Sciatic nerve (tissue), 2 donors: ENCODE data around the gene CEP164. TPM values are rescaled to one million over a fixed set of nuclear protein-coding genes. Genes with fewer than 3 reads are reported as not detected.

Experiments used
- ATAC-seq: fragments of 200-7000 bp; cut with Tn5 transposase; one replicate; pipeline ENCODE4 v1.9.1; 2020; ENCODE audit warnings: mild to moderate bottlenecking, moderate library complexity
- DNase-seq: peaks from one replicate; pipeline ENCODE4 v3.0.0-alpha.2; 2020; ENCODE audit warnings: low spot score
- intact Hi-C: fragments of 100-400 bp; cut with DNase I; formaldehyde crosslinking; loops from one replicate; pipeline ENCODE4 v1.14.2; 2022
- total RNA-seq: library from RNA; stranded (reverse); fragmentation: NEBNext Ultra II Directional; extraction: Animal tissue kit (Norgen Biotek cat#: 25700); gene quantifications from one replicate; pipeline ENCODE4 v1.2.1, GENCODE V29; 2021
- donor health status: DM: no; HTN: no; CAD: no.
- donor health status: DM: no; HTN: no; CAD: no.

The CEP164 gene
- total RNA-seq, 1 donor from 2014 or later, result 46.4 TPM

GRCh38 chr11:117345039-117345438 is 17.4 kb downstream of the CEP164 start:
- DNase-seq, result no peak
- ATAC-seq, result no peak
- intact Hi-C loops, result no loop called here

GRCh38 chr11:117354550-117354949 is 26.9 kb downstream of the CEP164 start:
- ATAC-seq (no peak), DNase-seq (no peak)
- intact Hi-C loops, result no loop called here

DNA sequence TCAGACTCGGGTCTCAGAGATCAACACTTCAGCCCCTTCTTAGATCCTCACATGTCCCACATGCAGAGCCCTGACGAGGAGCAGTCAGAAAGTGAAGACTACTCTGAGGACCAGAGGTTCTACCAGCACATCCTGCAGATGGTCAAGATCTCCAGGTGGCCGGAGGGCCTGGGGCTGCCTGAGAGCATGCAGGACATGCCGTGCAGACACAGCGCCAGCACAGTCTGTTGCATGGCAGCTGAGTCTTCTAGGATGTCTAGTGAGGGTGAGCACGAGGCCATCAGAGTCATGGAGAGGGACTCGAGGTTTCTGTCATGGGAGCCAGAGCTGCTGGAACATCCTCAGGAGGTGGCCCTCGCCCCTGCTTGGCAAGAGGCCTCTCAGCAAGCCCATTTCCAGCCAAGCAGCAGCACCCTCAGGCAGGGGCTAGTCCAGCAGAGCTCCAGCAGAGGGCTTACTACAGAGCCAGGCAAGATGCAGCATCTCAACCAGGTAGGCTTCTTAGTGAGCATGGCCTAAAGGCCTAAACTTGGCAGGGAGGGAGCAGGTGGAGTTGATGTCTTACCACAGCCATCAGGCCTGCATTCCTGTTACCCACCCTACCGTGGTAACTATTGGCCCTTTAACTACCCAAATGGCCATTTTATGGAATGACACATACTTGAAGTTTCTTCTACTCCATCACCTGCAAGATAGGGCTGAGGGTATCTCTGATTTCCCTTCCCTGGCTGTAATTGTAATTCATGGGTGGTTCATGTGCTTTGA is 28.7 kb downstream of the CEP164 start:
- intact Hi-C loops, result no loop called here
- DNase-seq (no peak), ATAC-seq (no peak)

DNA sequence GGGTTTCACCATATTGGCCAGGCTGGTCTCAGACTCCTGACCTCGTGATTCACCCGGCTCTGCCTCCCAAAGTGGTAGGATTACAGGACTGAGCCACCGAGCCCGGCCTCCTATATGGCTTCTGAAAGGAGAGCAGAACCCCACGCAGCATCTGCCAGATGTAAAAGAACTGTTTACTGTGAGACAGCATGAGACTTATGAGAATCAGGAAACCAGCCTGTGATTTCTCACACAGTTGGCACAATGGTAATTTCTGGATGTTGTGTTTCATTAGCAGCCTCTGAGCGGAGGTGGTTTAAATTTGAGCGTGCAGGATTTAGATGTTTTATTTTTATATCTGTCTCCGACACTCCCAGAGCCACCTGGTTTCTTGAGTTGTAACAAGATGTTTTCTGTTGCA is 33.8 kb downstream of the CEP164 start:
- intact Hi-C loops, result no loop called here
- ATAC-seq, result no peak
- no peak for DNase-seq

DNA sequence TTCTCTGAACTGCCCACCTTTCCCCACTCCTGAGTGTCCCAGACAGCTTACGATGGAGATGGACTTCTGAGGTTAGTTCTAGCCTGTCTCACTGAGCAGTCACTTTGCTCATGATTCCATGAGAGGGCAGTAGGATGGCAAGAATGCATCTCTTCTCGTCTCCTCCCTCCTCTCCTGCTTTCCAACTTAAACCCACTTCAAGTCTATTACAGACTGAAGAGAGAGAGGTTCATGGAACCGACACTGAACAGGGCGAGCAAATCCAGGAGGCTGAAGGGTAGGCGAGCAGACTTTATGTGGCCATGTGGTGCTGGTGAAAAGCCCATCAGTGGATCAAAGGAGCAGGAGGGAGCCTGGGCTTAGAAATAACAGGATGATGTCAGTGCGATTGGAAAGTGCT is 38.6 kb downstream of the CEP164 start:
- ATAC-seq (no peak), DNase-seq (no peak)
- intact Hi-C loops, result no loop called here

DNA sequence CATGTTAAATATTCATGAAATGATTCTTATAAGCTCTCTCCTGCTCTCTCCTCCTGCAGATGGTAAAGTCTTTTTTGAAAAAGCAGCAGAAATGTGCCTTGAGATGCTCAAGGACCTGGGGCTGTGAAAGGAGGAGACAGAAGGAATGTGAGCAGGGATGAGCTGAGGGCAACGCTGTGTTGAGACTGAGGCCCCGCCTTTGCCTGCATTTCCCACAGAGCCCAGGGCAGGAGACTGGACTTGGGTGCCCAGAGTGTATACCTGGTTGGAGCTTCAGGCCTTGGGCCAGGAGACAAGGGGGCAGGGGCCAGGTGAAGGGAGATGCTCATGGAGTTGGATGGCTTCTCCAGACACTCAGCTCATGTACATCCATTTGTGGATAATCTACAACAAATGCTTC is 39.2 kb downstream of the CEP164 start:
- DNase-seq (no peak), ATAC-seq (no peak)
- intact Hi-C loops, result no loop called here

DNA sequence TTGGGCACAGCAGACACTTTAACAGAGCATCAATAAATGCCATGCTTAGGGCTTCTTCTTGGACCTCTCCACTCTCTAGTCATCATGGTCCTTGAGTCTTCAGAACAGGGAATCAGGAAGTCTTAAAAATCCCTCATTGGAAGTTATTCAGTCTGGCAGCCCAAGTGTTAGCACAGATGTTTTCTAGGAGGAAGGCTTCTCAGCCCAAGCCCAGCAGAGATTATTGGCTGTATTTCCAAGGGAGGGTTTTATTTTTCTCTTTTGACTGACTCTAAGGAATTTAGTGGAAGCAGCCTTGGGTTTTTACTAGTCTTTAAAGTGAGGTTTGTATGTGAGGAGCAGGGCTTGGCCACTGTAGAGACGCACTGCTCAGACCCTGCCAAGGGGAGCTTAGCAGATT is 41.9 kb downstream of the CEP164 start:
- DNase-seq (no peak), ATAC-seq (no peak)
- intact Hi-C loops, result no loop called here

- intact Hi-C loops, result no loop called here
- DNase-seq (no peak), ATAC-seq (no peak)
Observed at GRCh38 chr11:117371453-117371852, 43.8 kb downstream of the CEP164 start.

DNA sequence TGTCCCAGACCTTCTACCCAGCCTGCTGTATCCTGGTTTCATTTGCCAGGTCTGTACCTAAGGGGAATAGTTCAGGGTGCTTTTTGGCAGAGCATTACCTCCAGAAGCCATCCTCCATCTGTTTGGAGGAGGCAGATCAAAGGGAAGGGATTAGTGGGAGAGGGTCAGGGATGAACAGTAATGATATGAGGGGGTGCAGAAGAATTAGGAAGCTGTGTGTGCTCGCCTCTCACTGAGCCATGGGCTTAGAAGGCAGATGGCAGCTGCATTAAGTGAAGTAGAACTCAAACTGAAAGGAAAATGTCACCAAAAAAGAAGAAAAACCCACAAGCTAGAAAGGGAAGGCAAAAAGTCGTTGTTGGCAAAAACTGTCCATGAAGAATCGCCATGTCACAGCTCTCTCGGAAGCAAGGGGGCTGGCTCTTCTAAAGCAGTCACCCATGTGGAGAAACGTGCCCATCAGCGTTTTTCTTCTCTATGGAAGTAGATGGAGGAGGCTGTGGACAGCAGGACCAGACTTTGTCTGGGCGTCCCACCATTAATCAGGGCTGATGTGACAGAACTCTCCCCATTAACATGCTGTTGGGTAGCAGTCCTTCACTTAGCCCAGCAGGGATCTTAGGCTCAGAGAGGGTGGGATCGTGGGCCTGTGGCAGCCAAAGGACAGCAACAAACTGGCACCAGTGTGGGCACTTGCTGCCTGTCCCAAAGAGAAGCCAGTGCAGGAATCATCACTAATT is 46.8 kb downstream of the CEP164 start:
- intact Hi-C loops, result no loop called here
- DNase-seq, result no peak
- no peak for ATAC-seq

DNA sequence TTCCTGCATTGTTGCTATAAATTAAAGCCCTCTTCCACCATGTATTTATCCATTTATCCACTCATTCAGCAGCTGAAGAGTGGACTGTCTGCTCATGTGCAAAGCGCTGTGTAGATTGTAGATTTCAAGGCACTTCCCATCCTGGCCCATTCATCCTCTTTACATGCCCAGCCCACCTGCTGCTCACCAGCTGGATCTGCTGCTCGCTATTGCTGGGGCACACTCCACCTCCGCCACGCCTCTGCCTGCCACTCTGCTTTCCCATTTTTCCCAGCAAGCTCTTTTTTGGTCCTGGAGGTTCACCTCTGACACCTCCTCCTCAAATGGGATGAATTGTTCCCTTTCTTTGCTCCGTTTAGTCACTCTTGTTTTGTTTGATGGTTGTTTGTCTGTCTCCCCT is 48.3 kb downstream of the CEP164 start:
- DNase-seq (no peak), ATAC-seq (no peak)
- intact Hi-C loops, result no loop called here

DNA sequence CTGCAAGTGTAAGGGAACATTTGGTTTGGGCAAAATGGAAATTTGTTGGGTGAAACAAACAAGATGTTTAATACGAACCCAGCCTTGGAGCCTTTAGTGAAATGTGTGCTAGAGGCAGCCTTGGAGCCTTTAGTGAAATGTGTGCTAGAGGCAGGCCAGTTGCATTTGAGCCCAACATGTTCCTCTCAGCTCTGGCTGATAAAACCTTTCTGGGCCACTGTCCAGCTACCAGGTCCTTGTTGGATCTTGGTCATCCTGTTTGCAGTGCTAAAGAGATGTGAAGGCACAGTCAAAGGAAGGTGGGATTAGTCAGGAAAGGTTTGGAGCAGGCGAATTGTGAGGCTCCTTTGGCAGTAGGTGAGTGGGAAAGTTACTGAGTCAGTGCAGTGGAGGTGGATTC is 48.9 kb downstream of the CEP164 start:
- intact Hi-C loops, result no loop called here
- ATAC-seq (no peak), DNase-seq (no peak)

DNA sequence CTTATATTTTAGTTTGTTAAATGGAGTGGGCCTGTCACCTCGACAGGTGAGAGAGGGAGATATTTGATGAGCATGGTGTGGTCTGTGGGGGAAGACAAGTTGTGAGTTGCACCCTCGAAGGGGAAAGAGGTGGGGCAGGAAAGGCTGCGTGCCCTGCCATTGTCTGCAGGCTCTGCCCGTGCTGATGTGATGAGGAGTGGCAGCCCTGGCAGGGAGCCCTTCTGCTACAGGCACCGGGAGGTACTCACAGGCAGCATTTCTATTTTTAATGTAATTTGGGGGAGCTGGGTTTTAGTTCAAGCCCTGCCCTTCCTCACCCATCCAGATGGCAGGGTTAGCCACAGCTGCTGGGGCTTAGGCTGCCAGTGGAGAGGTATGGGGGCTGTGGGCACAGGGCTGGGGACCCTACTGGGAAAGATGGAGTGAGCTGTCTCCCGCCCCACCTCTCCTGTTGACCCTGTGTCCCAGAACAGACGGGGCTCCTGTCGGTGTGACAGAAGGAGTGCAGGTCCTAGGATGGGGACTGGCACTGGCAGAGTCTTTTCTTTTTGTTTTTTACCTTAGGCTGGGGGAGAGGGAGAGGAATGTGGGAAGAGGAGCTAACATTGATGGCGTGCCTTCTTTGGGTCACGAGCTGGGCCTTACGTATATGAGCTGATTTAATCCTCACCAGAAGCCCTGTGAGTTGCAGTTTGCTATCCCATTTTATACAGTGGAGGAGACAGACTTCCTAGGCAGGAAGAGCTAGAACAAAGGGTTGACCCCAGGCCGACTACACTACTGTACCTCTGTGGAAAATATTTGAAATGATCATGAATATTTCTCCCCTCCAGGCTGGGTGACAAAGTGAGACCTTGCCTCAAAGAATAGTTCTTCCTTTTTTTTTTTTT is 51.6 kb downstream of the CEP164 start:
- no peak for ATAC-seq
- peak; percentile 36 for DNase-seq
- intact Hi-C loops, result no loop called here

DNA sequence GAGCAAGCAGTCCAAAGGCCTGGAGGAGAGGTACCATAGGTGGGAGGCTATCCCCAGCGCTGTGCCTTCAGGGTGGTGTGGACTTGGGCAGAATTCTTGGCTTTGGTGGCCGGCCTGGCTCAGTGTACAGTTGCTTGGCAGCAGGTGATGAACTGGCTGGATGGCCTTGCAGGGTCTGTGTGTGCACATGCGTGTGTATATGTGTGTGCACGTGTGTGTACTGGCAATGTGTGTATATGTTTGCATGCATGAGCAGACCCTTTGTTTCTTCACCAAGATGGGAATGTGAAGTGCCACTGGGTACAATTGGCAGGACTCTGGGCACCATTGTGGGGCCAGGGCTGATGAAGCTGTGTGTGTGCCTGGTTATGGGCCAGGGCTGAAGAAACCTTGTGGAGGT is 53.0 kb downstream of the CEP164 start:
- ATAC-seq (no peak), DNase-seq (peak; percentile 19)
- intact Hi-C loops, result no loop called here

DNA sequence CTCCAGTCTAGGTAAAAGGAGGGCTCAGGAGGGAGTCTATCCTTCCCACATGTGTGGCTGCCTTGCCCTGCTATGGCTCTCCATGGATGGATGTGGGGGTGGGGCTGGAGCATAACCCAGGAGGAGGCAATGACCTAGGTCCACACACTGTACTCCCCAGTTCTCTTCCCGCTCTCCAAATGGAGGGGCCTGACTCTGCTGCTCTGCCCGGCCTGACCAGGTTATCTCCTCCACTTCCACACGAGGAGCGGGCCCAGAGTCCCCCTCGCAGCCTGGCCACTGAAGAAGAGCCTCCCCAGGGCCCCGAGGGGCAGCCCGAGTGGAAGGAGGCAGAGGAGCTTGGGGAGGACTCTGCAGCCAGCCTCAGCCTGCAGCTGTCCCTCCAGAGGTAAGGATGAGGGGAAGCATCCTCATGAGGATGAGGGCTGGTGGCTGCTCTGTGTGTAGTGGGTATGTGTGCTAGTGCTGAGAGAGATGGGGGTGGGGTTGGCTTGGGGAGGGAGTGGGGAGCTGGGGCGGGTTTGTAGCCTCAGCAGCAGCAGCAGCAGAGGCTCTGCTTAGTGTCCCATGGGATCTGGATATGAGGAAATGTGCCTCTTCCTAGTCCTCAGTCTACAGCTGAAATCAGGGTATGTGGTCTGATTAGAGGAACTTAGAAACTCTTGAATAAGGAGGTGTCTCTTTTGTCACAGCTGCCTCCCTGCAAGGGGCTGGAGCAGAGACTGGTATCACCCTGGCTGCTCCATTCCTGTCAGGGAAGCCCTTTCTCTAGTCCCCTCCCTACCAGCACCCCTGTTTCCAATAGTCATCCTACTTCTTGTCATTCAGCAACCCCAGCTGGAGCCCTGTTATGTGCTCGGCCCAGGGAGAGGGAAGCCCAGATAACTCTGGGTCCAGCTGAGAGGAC is 54.1 kb downstream of the CEP164 start:
- ATAC-seq, result no peak
- intact Hi-C loops, result no loop called here
- DNase-seq, result peak; percentile 41

DNA sequence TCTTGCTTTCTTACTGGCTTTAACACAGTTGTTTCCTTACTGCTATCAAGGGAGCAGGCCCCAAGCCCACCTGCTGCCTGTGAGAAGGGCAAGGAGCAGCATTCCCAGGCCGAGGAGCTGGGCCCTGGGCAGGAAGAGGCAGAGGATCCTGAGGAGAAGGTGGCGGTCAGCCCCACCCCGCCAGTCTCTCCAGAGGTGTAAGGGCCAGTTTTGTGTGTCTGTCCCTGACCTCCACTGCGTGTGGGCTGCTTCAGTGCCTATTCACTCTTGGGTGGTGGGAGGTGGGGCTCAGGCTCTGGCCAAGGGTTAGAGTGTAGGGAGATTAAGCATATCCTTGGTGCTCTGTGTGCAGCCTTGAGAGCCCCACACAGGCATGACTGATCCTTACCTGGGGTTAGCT is 55.1 kb downstream of the CEP164 start:
- ATAC-seq (no peak), DNase-seq (peak; percentile 36)
- intact Hi-C loops, result no loop called here

GRCh38 chr11:117384045-117384444 is 56.4 kb downstream of the CEP164 start:
- ATAC-seq (no peak), DNase-seq (peak; percentile 2)
- intact Hi-C loops, result no loop called here

GRCh38 chr11:117385471-117385870 is 57.8 kb downstream of the CEP164 start:
- intact Hi-C loops, result no loop called here
- no peak for DNase-seq
- ATAC-seq, result no peak

GRCh38 chr11:117385906-117386305 is 58.3 kb downstream of the CEP164 start:
- ATAC-seq (no peak), DNase-seq (peak; percentile 26)
- intact Hi-C loops, result no loop called here
